Panc1 (cell line): ENCODE measurements around the gene FARS2. TPM values are rescaled to one million over a fixed set of nuclear protein-coding genes. Genes with fewer than 3 reads are reported as not detected.

Experiments
- ATAC-seq: fragments of 200-7000 bp; cut with Tn5 transposase; 2 replicates; pipeline ENCODE4 v1.9.1; 2020; ENCODE audit warnings: mild to moderate bottlenecking, moderate library complexity
- BruUV-seq: library from RNA; stranded (reverse); fragments of 400-500 nt; replicated peaks from 2 replicates; lab custom pipeline; 2021; lab: Mats Ljungman, UMichigan
- CTCF ChIA-PET: fragments of 300-600 bp; sonication (Branson Sonifier 250); formaldehyde crosslinking; loops from one replicate; lab custom pipeline; 2022; ENCODE audit warnings: antibody characterized with exemption; lab: Charles Lee
- POLR2A ChIA-PET: fragments of 300-600 bp; sonication (Branson Sonifier 250); formaldehyde crosslinking; loops from one replicate; lab custom pipeline; 2022; ENCODE audit warnings: antibody characterized with exemption; lab: Charles Lee
- DNase-seq: peaks from one replicate; pipeline ENCODE4 v3.0.0-alpha.2; 2010; ENCODE audit warnings: low read depth, low spot score
- H3K27ac ChIP-seq: 2 replicates; pipeline ENCODE4 v1.5.1; 2011; ENCODE audit warnings: mild to moderate bottlenecking, low read length, inconsistent platforms
- H3K27me3 ChIP-seq: fragments of 200-500 bp; sonication (Bioruptor generic); 2 replicates; pipeline ENCODE4 v1.6.0; 2014; ENCODE audit warnings: low read length, inconsistent platforms; ENCODE audit not compliant: control insufficient read depth, insufficient read depth
- H3K36me3 ChIP-seq: fragments of 200-500 bp; sonication (Bioruptor generic); 2 replicates; pipeline ENCODE4 v1.5.1; 2014; ENCODE audit warnings: inconsistent platforms, mild to moderate bottlenecking, low read length, moderate library complexity; ENCODE audit not compliant: control insufficient read depth, insufficient read depth
- H3K4me1 ChIP-seq: 2 replicates; pipeline ENCODE4 v1.5.1; 2011; ENCODE audit warnings: inconsistent platforms, mild to moderate bottlenecking, low read length, moderate library complexity; ENCODE audit not compliant: control insufficient read depth, insufficient read depth
- H3K4me3 ChIP-seq, 2 experiments: 2 replicates each; pipeline ENCODE4 v1.5.1; 2011 to 2012; ENCODE audit warnings: low read depth in 2 of 2, low read length in 2 of 2, mild to moderate bottlenecking in 2 of 2, inconsistent platforms in 1 of 2, moderate library complexity in 1 of 2
- H3K9me3 ChIP-seq: fragments of 200-500 bp; sonication (Bioruptor generic); 2 replicates; pipeline ENCODE4 v1.5.1; 2014; ENCODE audit warnings: low read depth, mild to moderate bottlenecking, inconsistent platforms, low read length, moderate library complexity; ENCODE audit not compliant: control insufficient read depth, insufficient read depth
- CTCF ChIP-seq: fragments of 450-650 bp; IDR thresholded peaks from 2 replicates; pipeline ENCODE4 v1.5.1; 2017; ENCODE audit warnings: mild to moderate bottlenecking
- POLR2AphosphoS5 ChIP-seq: IDR thresholded peaks from 2 replicates; pipeline ENCODE4 v1.6.1; 2012; ENCODE audit warnings: mild to moderate bottlenecking, low read depth, low read length, moderate library complexity
- REST ChIP-seq, 2 experiments: IDR thresholded peaks; 2 replicates each; pipeline ENCODE4 v1.6.1; 2011 to 2012; ENCODE audit warnings: low read depth in 2 of 2, control low read depth in 1 of 2, low read length in 1 of 2, mild to moderate bottlenecking in 1 of 2, moderate library complexity in 1 of 2; ENCODE audit not compliant: insufficient read depth in 1 of 2
- SIN3A ChIP-seq: IDR thresholded peaks from 2 replicates; pipeline ENCODE4 v1.6.1; 2012; ENCODE audit warnings: low read depth, mild to moderate bottlenecking, low read length, moderate library complexity, borderline replicate concordance; ENCODE audit not compliant: insufficient read depth
- TCF7L2 ChIP-seq: IDR thresholded peaks from 2 replicates; pipeline ENCODE4 v1.6.1; 2011; ENCODE audit warnings: mild to moderate bottlenecking, low read depth, low read length, inconsistent platforms
- in situ Hi-C: cut with HindIII; loops from 2 replicates; pipeline ENCODE4 v1.10.0; 2016; ENCODE audit warnings: low sequenced_read_pairs, low pct_unique_long_range_greater_than_20kb
- intact Hi-C: fragments of 100-400 bp; cut with micrococcal nuclease; formaldehyde crosslinking; loops from one replicate; pipeline ENCODE4 v1.10.0; 2022; ENCODE audit not compliant: unreplicated experiment
- total RNA-seq: library from RNA; stranded (reverse); gene quantifications from one replicate; pipeline ENCODE4 v1.2.1, GENCODE V29; 2021; ENCODE audit not compliant: unreplicated experiment

Gene FARS2
- total RNA-seq, 1 experiment from 2014 or later: 12.8 TPM

- H3K27ac ChIP-seq: no peak overlapping the region
- ChIA-PET POLR2A (no interaction called here), CTCF (no interaction called here)
- no peaks in the 10 kb centered on the region for H3K9me3 ChIP-seq
- in situ Hi-C loops: no loop called here
- no peaks in the 10 kb centered on the region for H3K4me1 ChIP-seq
- ATAC-seq: no peak
- TF ChIP-seq POLR2AphosphoS5 (no peak), SIN3A (no peak), TCF7L2 (no peak), REST (IDR thresholded peaks at IDR 0.05; ENCODE audit: insufficient read depth in 1 of 2, low read depth in 2 of 2, low read length in 1 of 2) (no peak), CTCF (no peak)
- no peaks in the 10 kb centered on the region for H3K36me3 ChIP-seq
- H3K27me3 ChIP-seq: no peaks in the 10 kb centered on the region
- no TSS peak for BruUV-seq
- no peak for DNase-seq
- intact Hi-C loops: no loop called here
- no peak overlapping the region for H3K4me3 ChIP-seq
These were observed 250.6 kb downstream of the FARS2 start for GRCh38 chr6:5511954-5512353.

- Histone ChIP-seq H3K4me1 (no peaks in the 10 kb centered on the region), H3K36me3 (no peaks in the 10 kb centered on the region), H3K27ac (no peak overlapping the region), H3K9me3 (no peaks in the 10 kb centered on the region), H3K4me3 (no peak overlapping the region), H3K27me3 (no peaks in the 10 kb centered on the region)
- in situ Hi-C loops (no loop called here), intact Hi-C loops (no loop called here)
- no peak for DNase-seq
- ChIA-PET CTCF (no interaction called here), POLR2A (no interaction called here)
- ATAC-seq: no peak
- no TSS peak for BruUV-seq
- TF ChIP-seq SIN3A (no peak), POLR2AphosphoS5 (no peak)
These were observed 251.1 kb downstream of the FARS2 start for GRCh38 chr6:5512422-5512821.

DNA sequence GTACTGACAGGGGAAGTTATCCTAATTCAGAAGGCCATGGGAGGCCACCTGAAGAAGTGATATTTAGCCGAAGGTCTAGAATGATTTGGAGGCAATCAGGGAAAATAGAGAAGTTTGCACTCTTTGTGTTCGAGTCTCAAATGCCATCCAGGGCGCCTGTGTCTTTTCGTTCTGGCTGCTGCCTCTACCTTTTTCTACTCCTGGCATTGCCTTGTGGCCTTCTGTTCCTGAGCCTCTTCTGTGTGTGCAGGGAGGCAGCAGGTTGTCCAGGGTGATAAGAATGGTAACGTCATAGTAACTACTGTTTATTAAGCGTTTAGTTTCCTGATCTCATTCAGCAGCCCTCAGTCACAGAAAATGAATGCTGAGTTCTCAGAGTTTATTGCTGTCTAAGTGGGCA, 252.1 kb downstream of the FARS2 start:
- intact Hi-C loops: no loop called here

More for the DNA sequence above, 252.1 kb downstream of the FARS2 start:
- no peaks in the 10 kb centered on the region for H3K27me3 ChIP-seq
- ATAC-seq: no peak
- no peaks in the 10 kb centered on the region for H3K4me1 ChIP-seq
- H3K4me3 ChIP-seq: no peak overlapping the region
- in situ Hi-C loops: no loop called here
- BruUV-seq: no TSS peak
- TF ChIP-seq SIN3A: no peak
- TF ChIP-seq TCF7L2: no peak
- TF ChIP-seq REST (IDR thresholded peaks at IDR 0.05; ENCODE audit: insufficient read depth in 1 of 2, low read depth in 2 of 2, low read length in 1 of 2): no peak
- TF ChIP-seq CTCF: no peak
- TF ChIP-seq POLR2AphosphoS5: no peak
- ChIA-PET CTCF (no interaction called here), POLR2A (no interaction called here)
- no peak overlapping the region for H3K27ac ChIP-seq
- no peaks in the 10 kb centered on the region for H3K9me3 ChIP-seq
- DNase-seq: no peak
- no peaks in the 10 kb centered on the region for H3K36me3 ChIP-seq
